ENCODE data around the gene FAM110C. TPM values are rescaled to one million over a fixed set of nuclear protein-coding genes. Genes with fewer than 3 reads are reported as not detected.
"Not testable (repeated sequence)": the region's sequence is repeated elsewhere in the genome, so short reads cannot be mapped to it uniquely, and the experiment has no call there.

FAM110C gene
- polyA plus RNA-seq (ENCODE audit: insufficient read length), result 0.94 TPM

GRCh38 chr2:46471-47345 lies at the start of gene FAM110C:
Gene FAM110C, minus strand, starts transcription at chr2:46505. Its CDS starts 120 bp downstream, at chr2:46385.
- DNase-seq, result peak; percentile 47

- no peak for DNase-seq
Measured at GRCh38 chr2:92326-92725, 46.0 kb upstream of the FAM110C start.

GRCh38 chr2:90645-91312 lies 44.5 kb upstream of the FAM110C start:
- no peak for DNase-seq

GRCh38 chr2:85761-86160 lies 39.5 kb upstream of the FAM110C start:
- DNase-seq, result no peak

GRCh38 chr2:84121-84520 lies 37.8 kb upstream of the FAM110C start:
- DNase-seq, result no peak

- DNase-seq, result no peak
Measured at GRCh38 chr2:80971-81736, 34.8 kb upstream of the FAM110C start.

- no peak for DNase-seq
Measured at GRCh38 chr2:80378-80777, 34.1 kb upstream of the FAM110C start.

- no peak for DNase-seq
Measured at GRCh38 chr2:71309-72035, 25.2 kb upstream of the FAM110C start.

- no peak for DNase-seq
Measured at GRCh38 chr2:69366-70344, 23.4 kb upstream of the FAM110C start.

- not testable (repeated sequence) for DNase-seq
Measured at GRCh38 chr2:68637-69036, 22.3 kb upstream of the FAM110C start.

GRCh38 chr2:66853-67252 lies 20.5 kb upstream of the FAM110C start:
- no peak for DNase-seq

GRCh38 chr2:65121-65520 lies 18.8 kb upstream of the FAM110C start:
- no peak for DNase-seq

- DNase-seq, result no peak
Measured at GRCh38 chr2:55587-56448, 9.5 kb upstream of the FAM110C start.

- DNase-seq, result no peak
Measured at GRCh38 chr2:51613-52012, 5.3 kb upstream of the FAM110C start.

- no peak for DNase-seq
Measured at GRCh38 chr2:47737-48136, 1.4 kb upstream of the FAM110C start.

GRCh38 chr2:47346-47725 lies 1.0 kb upstream of the FAM110C start:
- no peak for DNase-seq

- no peak for DNase-seq
Measured at GRCh38 chr2:46131-46470, 204 bp downstream of the FAM110C start.

GRCh38 chr2:45342-46130 lies 769 bp downstream of the FAM110C start:
- no peak for DNase-seq

GRCh38 chr2:44748-45341 lies 1.5 kb downstream of the FAM110C start:
- no peak for DNase-seq
